Erythroblast (primary cell): ENCODE data around the gene SORL1-AS1.

Source experiments
- DNase-seq, 2 experiments: peaks; one replicate each; lab custom pipeline; 2025; lab: John Stamatoyannopoulos, UW
- GATA1 ChIP-seq: IDR thresholded peaks from 2 replicates; pipeline ENCODE4 v1.6.1; 2011; ENCODE audit warnings: low read depth, mild to moderate bottlenecking, control low read depth, low read length, moderate library complexity
- POLR2A ChIP-seq: IDR thresholded peaks from 2 replicates; pipeline ENCODE4 v1.6.1; 2011; ENCODE audit warnings: mild to moderate bottlenecking, low read length

The SORL1-AS1 gene

GRCh38 chr11:121449626-121450025 lies 3.1 kb downstream of the SORL1-AS1 start:
- TF ChIP-seq POLR2A, result no peak
- no peak for TF ChIP-seq GATA1
- no peak for DNase-seq

GRCh38 chr11:121449123-121449522 lies 3.6 kb downstream of the SORL1-AS1 start:
- TF ChIP-seq GATA1 (no peak), POLR2A (no peak)

GRCh38 chr11:121448431-121448941 lies 4.3 kb downstream of the SORL1-AS1 start:
- DNase-seq, result no peak
- TF ChIP-seq POLR2A (no peak), GATA1 (no peak)

More at GRCh38 chr11:121449123-121449522, 3.6 kb downstream of the SORL1-AS1 start:
- DNase-seq, result no peak

- no peak for DNase-seq
- no peak for TF ChIP-seq GATA1
- no peak for TF ChIP-seq POLR2A
Measured at GRCh38 chr11:121448011-121448410, 4.8 kb downstream of the SORL1-AS1 start.

GRCh38 chr11:121446752-121447156 lies 6.0 kb downstream of the SORL1-AS1 start:
- DNase-seq, result no peak
- no peak for TF ChIP-seq POLR2A
- TF ChIP-seq GATA1, result no peak

- TF ChIP-seq GATA1, result no peak
- TF ChIP-seq POLR2A, result no peak
- no peak for DNase-seq
Measured at GRCh38 chr11:121445071-121445768, 7.5 kb downstream of the SORL1-AS1 start.

- no peak for TF ChIP-seq POLR2A
- no peak for TF ChIP-seq GATA1
- no peak for DNase-seq
Measured at GRCh38 chr11:121444526-121444925, 8.2 kb downstream of the SORL1-AS1 start.

GRCh38 chr11:121443688-121444275 lies 9.0 kb downstream of the SORL1-AS1 start:
- TF ChIP-seq GATA1, result no peak
- no peak for TF ChIP-seq POLR2A
- DNase-seq, result no peak

GRCh38 chr11:121441521-121441920 lies 11.2 kb downstream of the SORL1-AS1 start:
- no peak for DNase-seq
- TF ChIP-seq POLR2A, result no peak
- TF ChIP-seq GATA1, result no peak

- TF ChIP-seq POLR2A, result no peak
- TF ChIP-seq GATA1, result no peak
- DNase-seq, result no peak
Measured at GRCh38 chr11:121439759-121440158, 13.0 kb downstream of the SORL1-AS1 start.

- no peak for DNase-seq
- TF ChIP-seq POLR2A (no peak), GATA1 (no peak)
Measured at GRCh38 chr11:121439337-121439736, 13.4 kb downstream of the SORL1-AS1 start.

- no peak for DNase-seq
- no peak for TF ChIP-seq GATA1
- TF ChIP-seq POLR2A, result no peak
Measured at GRCh38 chr11:121437686-121438078, 15.1 kb downstream of the SORL1-AS1 start.

- TF ChIP-seq POLR2A, result no peak
- no peak for TF ChIP-seq GATA1
- DNase-seq, result no peak
Measured at GRCh38 chr11:121437018-121437685, 15.6 kb downstream of the SORL1-AS1 start.

- TF ChIP-seq POLR2A (no peak), GATA1 (no peak)
- no peak for DNase-seq
Measured at GRCh38 chr11:121435551-121436511, 16.9 kb downstream of the SORL1-AS1 start.
